HepG2 (cell line): ENCODE results near the gene PSMB3. TPM values are rescaled to one million over a fixed set of nuclear protein-coding genes. Genes with fewer than 3 reads are reported as not detected.

Experiments
- BHLHE40 ChIP-seq: IDR thresholded peaks from 2 replicates; pipeline ENCODE4 v1.6.1; 2011; ENCODE audit warnings: low read length, improper control_type of control experiment
- CC2D1A ChIP-seq: sonication (generic); formaldehyde crosslinking; IDR thresholded peaks from 2 replicates; pipeline ENCODE4 v1.8.1; 2023; ENCODE audit warnings: mild to moderate bottlenecking, missing genetic modification reagents
- CEBPB ChIP-seq: IDR thresholded peaks from 2 replicates; pipeline ENCODE4 v1.6.1; 2011; ENCODE audit warnings: low read depth, low read length, improper control_type of control experiment, borderline replicate concordance
- CHD4 ChIP-seq: fragments of 200-600 bp; sonication (generic); IDR thresholded peaks from 2 replicates; pipeline ENCODE4 v1.7.0; 2017; ENCODE audit warnings: mild to moderate bottlenecking, low read length, borderline replicate concordance
- DNMT1 ChIP-seq: sonication (generic); formaldehyde crosslinking; IDR thresholded peaks from 2 replicates; pipeline ENCODE4 v1.5.1; 2020; ENCODE audit warnings: mild to moderate bottlenecking, missing genetic modification reagents
- HNRNPH1 ChIP-seq: fragments of 200-400 bp; formaldehyde crosslinking; optimal IDR thresholded peaks from 2 replicates; pipeline ENCODE3; 2017; ENCODE audit warnings: mild to moderate bottlenecking, low read depth, low read length
- HOXD1 ChIP-seq: sonication (generic); formaldehyde crosslinking; IDR thresholded peaks from 2 replicates; pipeline ENCODE4 v1.5.0; 2020; ENCODE audit warnings: missing genetic modification reagents
- IRF2 ChIP-seq: IDR thresholded peaks from 2 replicates; pipeline ENCODE4 v1.6.1; 2018; ENCODE audit warnings: missing genetic modification reagents, missing compliant biosample characterization
- KLF11 ChIP-seq: IDR thresholded peaks from 2 replicates; pipeline ENCODE4 v1.6.1; 2016; ENCODE audit warnings: missing compliant biosample characterization
- MIER3 ChIP-seq: IDR thresholded peaks from 2 replicates; pipeline ENCODE4 v1.6.1; 2016; ENCODE audit warnings: missing compliant biosample characterization, borderline replicate concordance
- NR3C1 ChIP-seq: sonication (generic); formaldehyde crosslinking; IDR thresholded peaks from 2 replicates; pipeline ENCODE4 v1.4.0; 2020; ENCODE audit warnings: missing genetic modification reagents
- NRL ChIP-seq: sonication (generic); formaldehyde crosslinking; IDR thresholded peaks from 2 replicates; pipeline ENCODE4 v1.5.0; 2020; ENCODE audit warnings: missing genetic modification reagents, mild to moderate bottlenecking, moderate library complexity, borderline replicate concordance
- POLR2A ChIP-seq, 2 experiments: IDR thresholded peaks; 2 replicates each; pipeline ENCODE4 v1.6.1; 2011; ENCODE audit warnings: low read depth in 2 of 2, low read length in 2 of 2, mild to moderate bottlenecking in 1 of 2, moderate library complexity in 1 of 2; ENCODE audit not compliant: insufficient read depth in 1 of 2
- POLR2AphosphoS2 ChIP-seq: IDR thresholded peaks from 2 replicates; pipeline ENCODE4 v1.6.1; 2011; ENCODE audit warnings: low read depth, low read length, improper control_type of control experiment
- RAD21 ChIP-seq: fragments of 450-650 bp; formaldehyde crosslinking; IDR thresholded peaks from 2 replicates; pipeline ENCODE4 v1.5.0; 2020; ENCODE audit warnings: mild to moderate bottlenecking
- RBAK ChIP-seq: sonication (generic); formaldehyde crosslinking; IDR thresholded peaks from 2 replicates; pipeline ENCODE4 v1.5.1; 2020; ENCODE audit warnings: mild to moderate bottlenecking, missing genetic modification reagents
- SOX13 ChIP-seq, 3 experiments: fragments of 450-650 bp in 1 of 3; sonication (generic) in 1 of 3; formaldehyde crosslinking in 1 of 3; IDR thresholded peaks in 2 of 3; conservative IDR thresholded peaks in 1 of 3; 2 replicates each; pipeline versions ENCODE4 v1.5.0 to v1.6.1; 2016 to 2020; ENCODE audit warnings: antibody characterized with exemption in 1 of 3, mild to moderate bottlenecking in 1 of 3, missing compliant biosample characterization in 1 of 3, missing genetic modification reagents in 1 of 3, moderate library complexity in 1 of 3
- SUZ12 ChIP-seq: fragments of 150-350 bp; IDR thresholded peaks from 2 replicates; pipeline ENCODE4 v1.6.1; 2014; ENCODE audit warnings: low read depth, low read length
- ZBTB1 ChIP-seq: sonication (generic); formaldehyde crosslinking; IDR thresholded peaks from 2 replicates; pipeline ENCODE4 v1.4.0; 2020; ENCODE audit warnings: missing genetic modification reagents, borderline replicate concordance
- ZFYVE20 ChIP-seq: sonication (generic); formaldehyde crosslinking; IDR thresholded peaks from 2 replicates; pipeline ENCODE4 v1.8.0; 2023; ENCODE audit warnings: low read depth, mild to moderate bottlenecking, moderate library complexity, missing genetic modification reagents, borderline replicate concordance
- ZNF160 ChIP-seq: sonication (generic); formaldehyde crosslinking; IDR thresholded peaks from 2 replicates; pipeline ENCODE4 v1.8.0; 2022; ENCODE audit warnings: mild to moderate bottlenecking, inconsistent platforms, missing genetic modification reagents
- ZNF253 ChIP-seq: sonication (generic); formaldehyde crosslinking; IDR thresholded peaks from 2 replicates; pipeline ENCODE4 v1.8.0; 2022; ENCODE audit warnings: mild to moderate bottlenecking, missing genetic modification reagents, borderline replicate concordance
- ZNF274 ChIP-seq: sonication (generic); formaldehyde crosslinking; IDR thresholded peaks from 2 replicates; pipeline ENCODE4 v1.5.1; 2020; ENCODE audit warnings: mild to moderate bottlenecking, missing genetic modification reagents
- ZNF296 ChIP-seq: sonication (generic); formaldehyde crosslinking; conservative IDR thresholded peaks from 2 replicates; pipeline ENCODE4 v1.5.0; 2020; ENCODE audit warnings: mild to moderate bottlenecking, missing genetic modification reagents
- ZNF614 ChIP-seq: IDR thresholded peaks from 2 replicates; pipeline ENCODE4 v1.6.1; 2018; ENCODE audit warnings: missing biosample characterization, missing genetic modification reagents, inconsistent platforms, borderline replicate concordance
- ZNF629 ChIP-seq: sonication (generic); formaldehyde crosslinking; conservative IDR thresholded peaks from 2 replicates; pipeline ENCODE4 v1.5.0; 2020; ENCODE audit warnings: missing genetic modification reagents
- ZSCAN9 ChIP-seq: IDR thresholded peaks from 2 replicates; pipeline ENCODE4 v1.6.1; 2016; ENCODE audit warnings: borderline replicate concordance
- polyA plus RNA-seq, 8 experiments: library from polyadenylated mRNA; depleted of rRNA in 3 of 8; stranded (reverse) in 7 of 8; unstranded in 1 of 8; fragments of >200 nt; fragmentation: Illumina TruSeq in 4 of 8; extraction: Trizol in 4 of 8; gene quantifications; 2 replicates each; pipeline versions ENCODE4 v1.2.1 to v1.2.3, GENCODE V29; 2011 to 2016; ENCODE audit warnings: low read depth in 4 of 8, missing spikeins in 1 of 8, mixed read lengths in 1 of 8; ENCODE audit not compliant: insufficient read depth in 1 of 8
- total RNA-seq, 5 experiments: library from RNA; depleted of rRNA; stranded (reverse); fragments of >200 nt; fragmentation: Illumina TruSeq; extraction: Trizol; gene quantifications; 2 replicates each; pipeline ENCODE4 v1.2.3, GENCODE V29; 2016; ENCODE audit warnings: low read depth in 1 of 5
- TF ChIP-seq, protein P1 (sequence below): sonication (generic); formaldehyde crosslinking; IDR thresholded peaks from 2 replicates; pipeline ENCODE4 v1.4.0; 2020; ENCODE audit warnings: missing genetic modification reagents
- TF ChIP-seq, protein P2 (sequence below): sonication (generic); formaldehyde crosslinking; conservative IDR thresholded peaks from 2 replicates; pipeline ENCODE4 v1.5.0; 2020; ENCODE audit warnings: missing genetic modification reagents

The PSMB3 gene
- total and polyA plus RNA-seq, 2 of the 13 experiments (the other 11 are each of a cell fraction or from before 2014, with no cell fraction given): 366 to 517 TPM

DNA sequence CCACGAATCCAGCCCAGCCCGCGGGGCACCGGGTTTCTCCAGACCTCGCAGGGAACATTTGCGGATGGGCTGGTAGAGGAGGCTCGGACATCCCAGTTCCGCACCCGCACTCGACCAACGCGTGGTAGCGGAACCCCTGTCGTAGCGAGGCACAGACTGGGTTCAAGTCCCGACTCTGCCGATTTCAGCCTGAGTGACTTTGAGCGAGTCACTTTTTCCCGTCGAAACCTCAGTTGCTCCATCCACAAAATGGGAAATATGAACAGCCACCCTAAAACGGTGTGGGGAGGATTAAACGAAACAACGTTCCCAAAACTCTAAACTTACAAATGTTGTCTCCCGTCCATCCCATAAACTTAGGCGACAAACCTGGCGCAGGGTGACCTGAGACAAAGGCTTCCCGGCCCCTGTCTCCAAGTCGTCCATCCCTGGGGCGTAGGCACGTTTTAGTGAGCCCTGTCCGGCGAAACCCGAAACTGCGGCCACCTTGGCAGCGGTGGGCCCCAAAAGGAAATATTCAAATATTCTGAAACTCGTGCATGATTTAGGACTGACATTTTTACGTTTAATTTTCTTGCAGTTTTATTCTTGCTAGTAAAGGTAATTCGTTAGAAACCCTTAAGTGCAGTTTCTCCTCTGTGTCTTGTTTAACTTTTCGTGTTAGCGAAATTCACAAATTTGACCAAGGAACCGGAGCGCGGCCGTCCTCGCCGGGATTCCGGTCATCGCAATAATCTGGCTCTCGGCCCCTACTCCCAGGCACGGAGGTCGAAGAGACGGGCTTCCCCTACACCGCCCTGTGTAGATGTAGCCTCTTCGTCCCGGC, 49.4 kb upstream of the PSMB3 start (continued):
- TF ChIP-seq KLF11 (CRISPR knock-in tag) (no peak), MIER3 (no peak), DNMT1 (no peak), IRF2 (no peak), BHLHE40 (no peak), SUZ12 (no peak), RAD21 (CRISPR knock-in tag) (0 out of 2 replicates have a peak, but pooled peaks have one; percentile 7), RBAK (CRISPR knock-in tag) (no peak), CC2D1A (CRISPR knock-in tag) (no peak), NR3C1 (no peak), ZNF253 (CRISPR knock-in tag) (no peak), ZNF614 (no peak), SOX13 (IDR thresholded peaks at IDR 0.05) (no peak), SOX13 (CRISPR knock-in tag; conservative IDR thresholded peaks at IDR 0.05 in 1 of 2, IDR thresholded peaks at IDR 0.05 in 1 of 2) (no peak), CEBPB (no peak), ZNF274 (no peak), ZNF160 (CRISPR knock-in tag) (0 out of 2 replicates have a peak, but pooled peaks have one; percentile 4), ZFYVE20 (CRISPR knock-in tag) (no peak), ZBTB1 (CRISPR knock-in tag) (no peak), ZNF629 (CRISPR knock-in tag) (peak; percentile 94), NRL (no peak), POLR2AphosphoS2 (no peak; the same call in 1 of the 2 replicates), CHD4 (no peak; the same call in 1 of the 2 replicates), POLR2A (IDR thresholded peaks at IDR 0.05; ENCODE audit: insufficient read depth in 1 of 2, low read depth in 2 of 2, low read length in 2 of 2) (peak in 1 of 2 experiments; percentile 17; a peak in 3 of 4 replicates), HOXD1 (CRISPR knock-in tag) (no peak), ZNF296 (CRISPR knock-in tag) (0 out of 2 replicates have a peak, but pooled peaks have one; percentile 22), HNRNPH1 (no peak), ZSCAN9 (CRISPR knock-in tag) (no peak)
- TF ChIP-seq, protein P1, sequence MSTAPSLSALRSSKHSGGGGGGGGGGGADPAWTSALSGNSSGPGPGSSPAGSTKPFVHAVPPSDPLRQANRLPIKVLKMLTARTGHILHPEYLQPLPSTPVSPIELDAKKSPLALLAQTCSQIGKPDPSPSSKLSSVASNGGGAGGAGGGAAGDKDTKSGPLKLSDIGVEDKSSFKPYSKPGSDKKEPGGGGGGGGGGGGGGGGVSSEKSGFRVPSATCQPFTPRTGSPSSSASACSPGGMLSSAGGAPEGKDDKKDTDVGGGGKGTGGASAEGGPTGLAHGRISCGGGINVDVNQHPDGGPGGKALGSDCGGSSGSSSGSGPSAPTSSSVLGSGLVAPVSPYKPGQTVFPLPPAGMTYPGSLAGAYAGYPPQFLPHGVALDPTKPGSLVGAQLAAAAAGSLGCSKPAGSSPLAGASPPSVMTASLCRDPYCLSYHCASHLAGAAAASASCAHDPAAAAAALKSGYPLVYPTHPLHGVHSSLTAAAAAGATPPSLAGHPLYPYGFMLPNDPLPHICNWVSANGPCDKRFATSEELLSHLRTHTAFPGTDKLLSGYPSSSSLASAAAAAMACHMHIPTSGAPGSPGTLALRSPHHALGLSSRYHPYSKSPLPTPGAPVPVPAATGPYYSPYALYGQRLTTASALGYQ: no peak
- TF ChIP-seq, protein P2, sequence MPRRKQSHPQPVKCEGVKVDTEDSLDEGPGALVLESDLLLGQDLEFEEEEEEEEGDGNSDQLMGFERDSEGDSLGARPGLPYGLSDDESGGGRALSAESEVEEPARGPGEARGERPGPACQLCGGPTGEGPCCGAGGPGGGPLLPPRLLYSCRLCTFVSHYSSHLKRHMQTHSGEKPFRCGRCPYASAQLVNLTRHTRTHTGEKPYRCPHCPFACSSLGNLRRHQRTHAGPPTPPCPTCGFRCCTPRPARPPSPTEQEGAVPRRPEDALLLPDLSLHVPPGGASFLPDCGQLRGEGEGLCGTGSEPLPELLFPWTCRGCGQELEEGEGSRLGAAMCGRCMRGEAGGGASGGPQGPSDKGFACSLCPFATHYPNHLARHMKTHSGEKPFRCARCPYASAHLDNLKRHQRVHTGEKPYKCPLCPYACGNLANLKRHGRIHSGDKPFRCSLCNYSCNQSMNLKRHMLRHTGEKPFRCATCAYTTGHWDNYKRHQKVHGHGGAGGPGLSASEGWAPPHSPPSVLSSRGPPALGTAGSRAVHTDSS (CRISPR knock-in tag): no peak
